Suppressor macrophage treated with lipopolysaccharide for 1 hour (primary cell): ENCODE data around the gene KIAA0753.
A peak's percentile ranks its signal among the peaks of the same experiment; 100 is the strongest.

Source experiments
- DNase-seq, 3 donors: peaks; one replicate each; pipeline ENCODE4 v3.0.0-alpha.2; 2020 to 2022

The KIAA0753 gene

DNA sequence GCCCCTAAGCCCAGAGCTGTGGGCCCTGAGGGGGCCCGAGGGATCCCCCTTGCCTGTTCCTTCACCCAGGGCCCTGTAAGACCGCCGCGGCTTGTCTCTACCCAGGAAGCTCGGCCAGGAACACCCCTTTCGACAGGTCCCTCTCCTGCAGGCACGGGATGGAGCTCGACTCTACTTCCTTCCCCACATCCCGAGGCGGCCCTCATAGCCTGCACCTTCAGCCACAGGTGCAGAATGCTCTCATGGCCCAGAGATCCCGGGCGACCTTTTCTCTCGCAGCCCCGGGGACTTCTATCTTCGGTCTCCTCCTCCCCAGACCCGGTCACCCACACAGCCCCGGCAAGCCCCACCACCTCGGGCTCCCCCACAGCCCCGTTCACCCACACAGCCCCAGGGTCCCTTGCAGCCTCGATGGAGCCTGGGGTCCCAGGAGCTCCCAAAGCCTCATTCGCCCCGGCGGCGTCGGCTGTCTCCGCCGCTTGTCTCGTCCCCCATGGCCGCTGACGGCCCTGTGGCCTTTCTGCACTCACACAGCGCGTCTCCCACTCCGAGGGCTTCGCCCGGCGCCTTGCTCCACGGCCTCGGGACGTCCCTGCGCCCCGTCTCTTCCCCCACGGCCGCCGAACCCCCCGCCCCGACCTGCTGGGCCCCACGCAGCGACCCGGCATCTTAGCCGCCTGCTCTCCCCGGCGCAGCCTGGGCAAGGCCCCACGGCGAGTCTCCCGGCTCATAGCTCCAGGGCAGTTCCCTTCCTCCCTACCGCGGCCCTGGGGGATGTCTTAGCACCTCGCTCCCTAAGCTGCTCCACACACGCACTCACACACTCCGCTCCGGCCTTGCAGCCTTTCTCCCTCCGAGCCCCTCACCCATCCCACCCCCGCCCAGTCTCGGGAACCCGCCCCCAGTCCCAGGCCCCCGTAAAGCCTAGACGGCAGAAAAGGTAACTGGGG, 650 bp downstream of the KIAA0753 start:
- DNase-seq: peak; percentile 60 to 77 (median 61)

DNA sequence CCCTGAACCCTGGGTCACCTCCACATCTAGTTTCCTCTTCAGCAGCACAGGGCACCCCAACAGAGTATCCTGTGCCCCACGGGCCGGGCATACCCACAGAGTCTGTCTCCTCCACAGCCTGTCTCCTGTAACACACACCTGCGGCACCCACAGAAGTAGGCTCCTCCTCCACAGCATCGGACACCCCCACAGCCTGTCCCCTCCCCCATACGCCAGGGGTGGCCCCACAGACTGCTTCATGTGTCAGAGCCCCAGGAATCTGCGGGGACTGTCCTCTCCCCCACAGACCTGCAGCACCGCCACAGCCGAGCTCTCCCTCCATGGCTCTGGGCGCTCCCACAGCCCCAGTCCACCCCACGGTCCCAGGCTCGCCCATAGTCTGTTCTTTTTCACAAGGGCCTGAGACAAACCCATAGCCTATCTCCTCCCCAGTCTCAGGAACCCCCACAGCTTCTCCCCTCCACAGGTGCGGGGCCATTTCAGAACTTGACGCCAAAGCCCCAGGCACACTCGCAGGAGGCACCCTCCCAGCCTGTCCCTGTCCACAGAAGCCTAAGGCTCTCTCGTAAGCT, 1.4 kb downstream of the KIAA0753 start:
- no peak for DNase-seq

DNA sequence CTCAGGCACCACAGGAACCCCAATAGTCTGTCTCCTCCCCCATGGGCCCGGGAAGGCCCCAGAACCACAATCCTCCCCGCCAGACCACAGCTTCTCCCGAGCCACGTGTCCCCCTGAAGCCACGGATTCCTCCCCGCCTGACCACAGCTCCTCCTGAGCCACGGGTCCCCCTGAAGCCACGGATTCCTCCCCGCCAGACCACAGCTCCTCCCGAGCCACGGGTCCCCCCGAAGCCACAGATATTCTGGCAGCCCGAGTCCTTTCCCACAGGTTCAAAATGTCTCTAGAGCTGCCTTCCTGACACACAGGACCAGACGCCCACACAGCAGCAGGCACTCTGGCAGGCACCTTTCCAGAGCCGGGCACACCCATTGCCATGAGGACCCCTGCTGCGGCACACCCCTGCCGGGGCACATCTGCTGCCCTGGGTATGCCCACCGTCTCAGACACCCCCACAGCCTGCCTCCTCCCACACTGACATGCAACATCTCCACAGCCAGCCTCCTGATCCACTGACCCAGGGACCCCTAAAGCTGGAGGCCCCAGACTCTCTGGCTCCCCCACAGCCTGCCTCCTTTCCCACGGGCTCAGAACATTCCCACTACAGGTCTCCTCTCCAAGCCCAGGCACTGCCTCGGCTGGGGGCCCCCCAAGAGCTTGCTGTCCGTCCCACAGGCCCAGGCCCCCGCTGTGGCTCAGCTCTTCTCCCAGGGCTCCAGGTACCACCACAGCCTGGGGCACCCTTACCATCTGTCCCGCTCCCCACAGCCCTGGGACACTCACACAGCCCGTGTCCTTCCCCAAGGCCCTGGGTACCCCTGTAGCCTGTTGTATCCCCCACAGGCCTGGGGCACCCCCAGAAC, 2.2 kb downstream of the KIAA0753 start:
- no peak for DNase-seq

DNA sequence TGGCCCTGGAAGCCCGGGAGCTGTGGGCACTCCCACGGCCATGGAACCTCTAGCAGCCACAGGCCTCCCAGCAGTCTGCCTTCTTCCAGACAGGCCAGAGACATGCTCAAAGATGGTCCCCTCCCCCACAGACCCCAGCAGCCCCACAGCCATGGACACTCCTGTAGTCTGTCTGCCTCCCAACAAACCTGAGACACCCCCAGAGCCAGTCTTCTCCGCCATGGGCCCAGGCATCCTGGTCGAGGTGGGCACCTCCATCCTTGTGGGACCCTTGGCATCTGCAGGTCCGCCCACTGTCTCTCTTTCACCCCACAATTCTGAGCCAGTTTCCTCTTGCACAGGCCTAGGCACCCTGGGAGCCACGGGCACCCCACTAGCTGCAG, 3.1 kb downstream of the KIAA0753 start:
- DNase-seq: no peak

DNA sequence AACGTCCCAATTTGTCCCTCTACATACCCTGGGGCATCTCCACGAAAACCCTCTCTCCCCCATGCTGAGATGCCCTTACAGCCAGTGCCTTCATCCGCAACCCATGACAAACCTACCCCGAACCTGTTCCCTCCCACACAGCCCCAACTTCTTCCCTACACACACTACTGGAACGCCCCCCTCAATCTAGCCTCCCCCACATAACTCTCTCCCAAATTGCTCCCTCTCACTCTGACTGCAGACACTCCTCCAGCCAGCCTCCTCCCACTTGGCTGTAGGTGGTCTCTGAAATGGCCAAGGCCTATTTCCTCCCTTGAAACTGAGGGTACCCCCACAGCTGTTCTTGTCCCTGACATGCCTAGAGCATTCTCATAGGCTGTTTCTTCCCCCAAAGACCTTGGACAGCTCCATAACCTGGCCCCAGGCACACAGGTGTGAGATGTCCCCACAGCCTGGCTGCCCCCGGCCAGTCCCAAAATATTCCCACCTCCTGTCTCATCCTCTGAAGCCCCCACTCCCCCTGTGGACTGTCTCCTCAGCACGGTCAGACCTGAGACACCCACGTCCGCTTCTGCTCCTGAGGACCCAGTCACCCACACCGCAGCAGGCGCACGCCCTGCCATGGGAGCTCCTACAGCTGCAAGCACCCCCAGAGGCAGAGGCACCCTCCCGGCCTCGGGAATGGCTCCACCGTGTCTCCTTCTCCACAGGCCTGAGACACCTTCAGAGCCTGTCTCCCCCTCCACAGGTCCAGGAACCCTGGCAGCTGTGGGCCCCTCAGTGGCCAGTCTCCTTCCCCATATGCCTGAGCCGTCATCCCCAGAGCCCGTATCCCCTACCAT, 3.7 kb downstream of the KIAA0753 start:
- no peak for DNase-seq

DNA sequence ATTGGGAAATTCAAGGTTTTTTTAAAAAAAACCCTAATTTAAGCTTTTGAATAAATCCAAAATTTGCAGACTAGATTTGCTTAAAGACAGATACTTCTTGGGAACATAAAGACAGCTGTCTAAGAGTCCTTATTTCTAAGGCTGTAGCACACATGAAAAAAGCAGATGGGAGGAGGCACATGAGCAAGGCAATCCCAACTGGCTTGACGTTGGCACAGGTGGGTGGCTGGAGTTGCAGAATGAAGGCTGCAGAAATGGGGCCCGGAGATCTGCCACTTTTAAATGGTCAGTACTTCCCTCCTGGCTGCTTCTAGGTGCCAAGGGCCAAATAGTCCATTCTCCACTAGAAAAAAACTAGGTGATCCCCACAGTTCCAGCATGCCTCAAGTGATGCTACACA, 4.4 kb downstream of the KIAA0753 start:
- DNase-seq: no peak

DNA sequence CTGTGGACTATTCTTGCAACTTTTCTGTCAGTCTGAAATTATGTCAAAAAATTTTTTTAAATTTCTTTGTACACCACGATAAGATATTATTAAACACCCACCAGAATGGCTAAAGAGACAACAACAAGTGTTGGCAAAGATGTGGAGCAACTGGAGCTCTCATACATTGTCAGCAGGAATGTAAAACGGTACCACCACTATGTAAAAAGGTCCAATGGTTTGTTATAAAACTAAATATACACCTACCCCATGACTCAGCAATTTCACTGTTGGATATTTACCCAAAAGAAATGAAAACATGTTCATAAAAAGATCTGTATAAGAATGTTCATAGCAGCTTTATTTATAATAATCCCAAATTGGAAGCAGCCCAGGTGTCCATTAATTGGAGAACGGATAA, 7.2 kb downstream of the KIAA0753 start:
- DNase-seq: no peak

DNA sequence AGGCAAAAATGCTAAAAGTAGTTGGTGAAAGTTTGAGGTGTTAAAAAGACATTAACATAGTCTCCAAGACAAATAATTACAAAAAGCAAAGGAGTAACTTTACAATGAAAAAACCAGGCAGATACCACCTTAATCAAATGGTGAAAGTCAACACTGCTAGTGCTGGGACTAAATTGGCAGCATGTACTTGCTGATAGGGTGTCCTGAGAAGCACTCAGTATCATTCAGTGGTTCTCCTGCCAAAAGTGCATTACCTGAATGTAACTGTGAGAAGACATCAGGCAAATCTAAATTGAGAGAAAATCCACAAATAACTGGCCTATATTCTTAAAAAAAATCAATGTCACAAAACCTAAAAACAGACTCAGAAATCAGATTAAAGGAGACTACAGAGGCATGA, 8.0 kb downstream of the KIAA0753 start:
- DNase-seq: no peak

DNA sequence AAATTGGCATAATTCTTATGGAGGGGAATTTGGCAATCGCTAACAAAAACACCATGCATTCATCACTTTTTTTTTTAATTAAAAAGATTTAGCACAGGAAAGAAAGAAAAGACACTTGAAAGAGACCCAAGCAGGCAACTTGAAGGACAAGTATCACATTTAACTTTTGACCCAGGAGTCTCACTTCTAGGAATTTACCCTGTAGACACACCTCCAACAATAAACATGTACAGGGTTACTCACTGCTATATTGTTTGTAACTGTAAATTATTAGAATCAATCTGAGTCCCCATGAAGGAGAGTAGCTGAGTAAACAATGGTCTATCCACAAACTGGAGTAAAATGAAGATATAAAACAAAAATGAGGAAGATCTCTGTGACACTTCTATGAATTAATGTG, 10.1 kb downstream of the KIAA0753 start:
- no peak for DNase-seq

DNA sequence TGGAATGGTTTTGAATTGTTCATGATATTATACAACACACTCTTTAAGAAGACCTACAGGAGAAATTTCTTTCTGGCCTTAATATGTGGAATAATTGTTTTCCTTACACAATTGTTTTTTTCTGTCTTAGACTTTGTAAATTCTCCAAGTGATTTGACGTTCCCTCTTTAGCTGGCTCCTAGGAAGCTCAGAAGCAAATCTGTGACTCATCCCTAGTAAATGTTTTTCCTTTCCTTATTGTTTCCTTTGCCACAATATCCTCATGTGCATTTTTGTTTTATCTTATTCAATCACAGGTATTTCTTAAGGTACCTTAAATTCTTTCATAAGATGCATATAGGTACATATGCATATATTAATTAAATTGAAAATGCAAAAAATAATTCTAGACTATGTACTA, 13.5 kb downstream of the KIAA0753 start:
- DNase-seq: no peak

DNA sequence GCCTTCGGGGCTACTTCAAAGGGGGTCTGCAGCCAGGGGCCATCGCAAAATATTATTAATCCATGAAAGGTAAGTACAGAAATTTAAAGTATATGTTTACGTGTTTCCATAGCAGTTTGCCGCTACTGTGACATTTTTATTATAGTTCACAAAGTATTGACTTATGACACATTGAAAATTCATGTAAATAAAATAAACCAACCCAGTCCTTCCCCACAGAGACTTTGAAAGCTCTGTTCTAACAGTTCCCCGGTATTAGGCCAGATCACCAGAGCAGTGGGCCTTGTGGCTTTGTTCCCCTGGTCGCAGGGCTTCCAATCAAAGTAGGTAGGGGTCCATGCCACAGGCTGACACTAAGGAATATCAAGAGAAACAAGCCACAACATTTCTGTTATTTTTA, 13.9 kb downstream of the KIAA0753 start:
- no peak for DNase-seq

DNA sequence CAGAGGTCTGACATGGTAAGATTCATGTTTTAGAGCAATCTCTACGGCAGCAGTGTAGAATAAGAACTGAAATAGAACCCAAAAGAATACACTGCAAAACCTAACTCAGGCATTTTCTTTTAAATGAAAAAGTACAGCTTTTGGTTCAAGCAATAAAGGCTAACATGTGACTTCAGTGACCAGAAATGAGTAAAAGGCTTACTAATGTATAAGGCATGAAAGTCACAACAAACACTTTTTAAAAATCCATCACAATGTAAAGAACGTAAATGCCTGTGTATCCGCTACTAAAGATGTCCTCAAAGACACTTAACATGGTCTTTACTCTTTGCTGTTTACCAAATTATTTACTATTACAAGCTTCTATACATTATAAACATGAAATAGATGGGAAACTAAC, 16.6 kb downstream of the KIAA0753 start:
- DNase-seq: no peak

DNA sequence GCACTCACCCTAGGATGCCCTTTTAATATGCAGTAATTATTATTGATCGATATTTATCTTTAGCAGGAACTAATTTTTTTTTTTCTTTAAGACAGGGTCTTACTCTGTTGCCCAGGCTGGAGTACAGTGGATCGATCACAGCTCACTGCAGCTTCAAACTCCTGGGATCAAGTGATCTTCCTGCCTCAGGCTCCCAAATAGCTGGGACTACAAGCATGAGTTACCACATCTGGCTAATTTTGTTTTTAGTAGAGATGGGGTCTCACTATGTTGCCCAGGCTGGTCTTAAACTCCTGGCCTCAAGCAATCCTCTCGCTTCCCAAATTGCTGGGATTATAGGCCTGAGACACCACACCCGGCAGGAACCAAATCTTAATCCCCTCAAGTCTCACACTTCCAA, 29.3 kb downstream of the KIAA0753 start:
- DNase-seq: no peak

DNA sequence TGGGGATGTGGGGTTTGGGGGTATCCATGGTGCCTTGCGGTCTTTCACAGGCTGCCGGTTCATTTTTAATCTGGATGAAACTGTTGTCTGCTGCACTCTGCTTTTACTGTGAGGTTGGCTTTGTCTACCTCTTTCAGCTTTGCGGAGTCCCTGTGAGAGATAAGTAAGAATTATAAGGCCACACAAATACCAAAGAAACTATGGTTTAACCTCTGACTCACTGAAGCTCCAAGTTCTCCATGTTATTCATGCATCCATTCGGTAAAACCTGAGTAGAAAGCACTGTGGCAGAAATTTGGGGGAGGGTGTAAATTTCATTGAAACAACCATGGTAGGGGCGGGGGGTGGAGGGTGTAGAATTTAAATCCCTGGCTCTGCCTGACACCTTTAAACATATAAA, 30.5 kb downstream of the KIAA0753 start:
- DNase-seq: no peak

DNA sequence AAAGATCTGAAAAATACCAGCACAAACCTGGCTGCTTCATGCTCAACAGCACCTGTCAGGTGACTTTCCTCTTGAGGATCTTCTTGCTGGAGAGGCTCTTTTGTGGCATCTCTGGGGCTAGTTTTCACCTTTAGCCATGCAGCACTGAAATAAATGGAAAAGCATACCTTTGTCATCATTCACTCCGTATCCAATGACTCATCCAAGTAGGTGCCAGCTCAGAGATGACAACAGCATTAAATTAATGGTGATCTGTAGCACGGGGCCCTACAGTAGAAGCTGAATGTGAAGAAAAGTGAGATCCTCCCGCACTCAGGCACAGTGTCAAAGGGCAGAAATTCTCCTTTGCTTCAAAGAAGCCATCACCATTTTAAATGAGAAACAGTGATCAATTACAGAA, 32.2 kb downstream of the KIAA0753 start:
- no peak for DNase-seq

DNA sequence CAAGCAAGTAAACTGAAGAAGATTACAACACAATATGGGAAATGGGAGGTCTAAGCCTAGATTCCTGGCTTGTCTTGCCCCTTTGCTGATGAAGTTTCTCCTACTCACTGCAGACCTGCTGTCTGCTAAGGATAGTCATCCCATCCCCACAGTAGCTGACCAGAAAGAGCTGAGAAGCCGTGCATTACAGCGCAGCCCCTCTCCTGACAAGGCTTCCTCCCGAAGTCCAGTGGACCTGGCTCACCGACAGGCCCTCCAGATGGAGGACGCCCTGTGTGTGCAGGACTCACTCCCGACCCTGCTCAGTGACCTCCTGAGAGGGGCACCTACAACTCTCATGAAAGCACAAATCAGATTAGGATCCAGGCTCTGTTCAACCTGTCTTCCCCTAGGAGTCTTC, 35.4 kb downstream of the KIAA0753 start:
- no peak for DNase-seq

DNA sequence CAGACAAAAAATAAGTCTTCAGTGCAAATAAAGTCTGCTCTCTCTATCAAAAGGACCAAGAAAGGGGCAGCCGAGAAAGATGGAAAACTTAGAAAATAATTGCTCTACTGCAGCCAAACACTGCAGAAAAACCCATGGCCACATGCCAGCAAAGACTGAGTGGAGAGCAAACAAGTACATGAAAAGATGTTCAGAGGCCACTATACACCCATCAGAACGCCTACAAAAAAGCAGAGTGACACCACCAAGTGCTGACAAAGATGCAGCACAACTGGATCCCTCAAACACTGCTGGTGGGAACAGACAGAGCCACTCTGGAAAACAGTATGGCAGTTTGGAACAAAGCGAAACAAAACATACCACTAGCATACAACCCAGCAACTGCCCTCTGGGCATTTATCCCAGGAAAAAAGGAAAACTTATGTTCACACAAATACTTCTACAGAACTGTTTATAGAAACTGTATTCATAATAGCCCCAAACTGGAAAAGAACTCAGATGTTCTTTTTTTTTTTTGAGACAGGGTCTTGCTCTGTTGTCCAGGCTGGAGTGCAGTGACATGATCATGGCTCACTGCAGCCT, 36.7 kb downstream of the KIAA0753 start:
- no peak for DNase-seq

DNA sequence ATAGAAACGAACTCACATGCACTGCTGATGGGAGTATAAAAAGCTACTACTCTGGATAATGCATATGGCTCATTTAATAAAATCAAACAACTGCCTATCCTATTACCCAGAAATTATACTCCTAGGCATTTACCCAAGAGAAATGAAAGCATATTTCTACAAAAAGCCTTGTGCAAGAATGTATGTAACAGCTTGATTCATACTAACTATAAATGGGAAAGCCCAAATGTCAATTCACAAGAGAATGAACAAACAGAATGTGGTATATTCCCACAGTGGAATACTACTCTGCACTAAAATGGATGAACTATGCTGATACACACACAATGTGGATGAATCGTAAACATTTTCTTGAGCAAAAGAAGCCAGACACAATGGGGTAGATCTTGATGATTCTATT, 38.4 kb downstream of the KIAA0753 start:
- DNase-seq: peak in 2 of 3 donors; percentile 14 to 67

DNA sequence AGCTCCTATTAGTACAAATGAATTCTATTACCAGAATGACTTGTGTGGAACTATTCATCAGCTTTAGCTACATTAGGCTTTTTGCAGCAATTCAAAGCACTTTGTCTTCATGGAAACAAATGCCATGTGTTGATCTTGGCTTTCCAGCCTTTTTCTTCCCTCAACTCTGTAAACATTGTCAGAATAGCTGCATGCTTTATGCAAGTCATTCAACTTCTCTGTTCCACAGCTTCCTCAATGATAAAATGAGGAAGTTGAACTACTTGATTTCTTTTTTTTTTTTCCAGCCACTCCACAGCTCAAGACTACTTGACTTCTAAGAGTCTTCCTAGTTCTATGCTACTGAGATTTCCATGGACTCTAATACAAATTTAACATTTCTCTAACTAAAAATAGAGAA, 41.1 kb downstream of the KIAA0753 start:
- DNase-seq: peak; percentile 58 to 86 (median 81)

DNA sequence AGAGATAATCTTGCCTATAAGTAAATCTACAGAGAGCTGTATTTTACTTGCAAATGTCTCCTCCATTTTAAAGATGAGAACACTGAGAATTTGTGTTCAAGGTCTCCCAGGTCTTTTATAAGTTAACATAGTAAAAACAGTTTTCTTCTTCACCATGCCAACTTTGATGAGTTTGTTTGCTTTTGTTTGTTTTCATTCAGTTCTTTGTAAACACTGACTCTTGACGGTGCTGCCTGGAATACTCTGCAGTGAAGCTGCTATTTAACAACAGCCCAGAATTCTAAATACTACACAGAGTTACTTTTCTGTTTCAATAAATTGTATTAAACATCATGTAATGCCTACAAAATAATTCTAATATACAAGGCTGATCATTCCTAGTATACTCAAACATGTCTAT, 42.8 kb downstream of the KIAA0753 start:
- no peak for DNase-seq

DNA sequence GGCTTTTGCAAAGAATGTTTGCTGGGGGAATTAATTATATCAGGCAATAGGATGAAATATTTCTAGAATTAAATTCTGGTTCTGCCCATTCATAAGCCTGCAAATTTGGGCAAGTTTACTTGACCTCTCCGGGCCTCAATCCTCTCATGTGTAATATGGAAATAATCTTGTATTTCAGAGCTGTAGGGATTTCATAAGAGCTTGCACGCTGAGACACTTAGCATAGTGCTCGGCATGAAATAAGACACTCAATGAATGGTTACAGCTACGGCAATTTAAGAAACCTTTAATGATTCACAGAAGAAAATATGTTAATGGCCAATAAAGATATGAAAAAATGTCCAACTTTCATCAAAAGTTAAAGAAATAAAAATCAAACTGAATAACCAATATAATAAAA, 43.6 kb downstream of the KIAA0753 start:
- DNase-seq: no peak

DNA sequence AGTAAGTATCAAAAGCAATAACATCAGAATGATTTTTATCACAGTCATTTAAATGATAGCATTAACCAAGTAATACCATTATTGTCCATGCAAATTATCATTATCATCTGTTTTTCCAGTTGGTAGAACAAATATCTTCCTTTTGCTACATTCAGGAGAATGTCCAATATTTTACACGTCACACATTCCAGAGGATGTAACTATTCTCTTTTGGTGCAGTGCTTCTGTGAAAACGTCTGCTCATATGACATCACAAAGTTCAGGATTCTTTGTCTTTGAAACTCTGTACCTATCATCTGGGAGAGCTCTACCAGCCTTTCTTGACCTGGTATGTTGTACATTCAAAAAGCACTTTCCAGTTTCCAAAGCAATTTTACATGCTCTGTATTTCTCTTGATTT, 44.0 kb downstream of the KIAA0753 start:
- no peak for DNase-seq
